ENCODE results near the gene GRM3.
"Not testable (repeated sequence)": the region's sequence is repeated elsewhere in the genome, so short reads cannot be mapped to it uniquely, and the experiment has no call there.

Gene GRM3

GRCh38 chr7:86643561-86644281 lies at the start of gene GRM3:
TSS of gene GRM3 (plus strand) at chr7:86643909. CDS start at chr7:86765146, 121,237 bp downstream.
- no peak for DNase-seq

- DNase-seq = no peak
These were observed 45.4 kb upstream of the GRM3 start for GRCh38 chr7:86598311-86598710.

- no peak for DNase-seq
These were observed 45.0 kb upstream of the GRM3 start for GRCh38 chr7:86598721-86599120.

GRCh38 chr7:86600506-86601290 lies 43.0 kb upstream of the GRM3 start:
- no peak for DNase-seq

- not testable (repeated sequence) for DNase-seq
These were observed 28.0 kb upstream of the GRM3 start for GRCh38 chr7:86615711-86616110.

DNA sequence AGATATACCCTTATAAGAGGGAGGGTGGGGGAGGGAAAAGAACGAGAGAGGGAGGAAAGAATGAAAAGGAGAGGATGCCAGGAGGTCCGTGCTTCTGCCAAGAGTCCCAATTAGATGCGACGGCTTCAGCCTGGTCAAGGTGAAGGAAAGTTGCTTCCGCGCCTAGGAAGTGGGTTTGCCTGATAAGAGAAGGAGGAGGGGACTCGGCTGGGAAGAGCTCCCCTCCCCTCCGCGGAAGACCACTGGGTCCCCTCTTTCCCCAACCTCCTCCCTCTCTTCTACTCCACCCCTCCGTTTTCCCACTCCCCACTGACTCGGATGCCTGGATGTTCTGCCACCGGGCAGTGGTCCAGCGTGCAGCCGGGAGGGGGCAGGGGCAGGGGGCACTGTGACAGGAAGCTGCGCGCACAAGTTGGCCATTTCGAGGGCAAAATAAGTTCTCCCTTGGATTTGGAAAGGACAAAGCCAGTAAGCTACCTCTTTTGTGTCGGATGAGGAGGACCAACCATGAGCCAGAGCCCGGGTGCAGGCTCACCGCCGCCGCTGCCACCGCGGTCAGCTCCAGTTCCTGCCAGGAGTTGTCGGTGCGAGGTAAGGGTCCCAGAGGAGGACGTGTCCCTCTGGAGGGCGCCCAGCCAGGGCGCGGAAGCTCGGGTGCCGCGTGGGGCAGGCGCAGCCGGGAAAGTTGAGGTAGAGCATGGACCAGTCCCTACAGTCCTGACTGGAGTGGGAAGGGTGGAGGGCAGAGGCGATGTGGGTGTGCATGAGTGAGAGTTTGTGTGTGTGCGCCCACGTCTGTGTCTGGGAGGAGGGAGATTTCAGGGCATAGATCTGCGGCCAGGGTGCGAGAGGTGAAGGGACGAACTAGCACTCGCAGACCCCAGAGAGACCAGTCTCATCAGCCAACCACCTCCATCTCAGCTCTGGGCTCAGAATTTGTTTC lies 844 bp downstream of the GRM3 start:
- DNase-seq = no peak

DNA sequence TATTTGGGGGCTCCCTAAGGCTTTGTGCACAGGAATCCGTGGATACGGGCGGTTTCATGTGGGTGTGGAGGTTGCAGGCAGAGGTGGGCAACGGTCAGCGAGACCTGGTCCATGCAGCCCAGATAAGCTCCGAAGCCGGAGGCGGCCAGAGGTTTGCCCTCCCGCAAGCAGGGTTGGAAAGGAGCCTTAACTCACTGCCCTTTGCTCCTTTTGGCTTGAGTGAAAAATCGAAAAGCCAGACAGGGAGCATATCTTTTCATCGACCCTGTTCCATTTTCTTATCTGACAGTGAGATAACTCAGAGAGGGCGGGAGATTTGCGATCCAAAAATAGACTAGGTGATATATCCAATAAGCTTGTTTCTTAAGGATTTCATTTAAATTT lies 1.5 kb downstream of the GRM3 start:
- DNase-seq = no peak

DNA sequence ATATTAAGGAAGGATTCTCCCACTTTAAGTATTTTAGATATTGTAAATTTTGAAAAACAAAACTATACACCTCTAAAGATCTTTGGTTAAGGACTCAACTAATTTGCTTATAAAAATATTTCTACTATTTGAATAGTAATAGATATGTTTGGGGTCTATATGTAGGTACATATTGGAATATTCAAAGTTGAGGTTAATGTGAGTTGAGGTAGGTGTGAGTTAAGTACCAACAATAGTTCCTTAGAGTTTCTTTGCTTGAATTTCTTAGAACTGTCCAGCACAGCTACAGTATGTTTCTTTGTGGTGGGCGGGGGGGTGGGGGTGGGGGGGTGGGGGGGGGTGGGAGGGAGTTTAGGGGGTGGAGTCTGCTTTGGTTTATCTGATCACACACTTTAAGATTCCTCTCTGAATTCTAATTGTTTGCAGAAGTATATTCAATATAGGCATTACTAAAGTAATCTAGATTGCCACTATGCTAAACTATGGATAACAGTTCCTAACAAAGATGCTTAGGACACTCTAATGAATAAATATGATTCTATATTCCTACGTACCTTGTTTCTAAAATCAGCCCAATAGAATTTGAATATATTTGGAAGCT lies 2.1 kb downstream of the GRM3 start:
- no peak for DNase-seq

DNA sequence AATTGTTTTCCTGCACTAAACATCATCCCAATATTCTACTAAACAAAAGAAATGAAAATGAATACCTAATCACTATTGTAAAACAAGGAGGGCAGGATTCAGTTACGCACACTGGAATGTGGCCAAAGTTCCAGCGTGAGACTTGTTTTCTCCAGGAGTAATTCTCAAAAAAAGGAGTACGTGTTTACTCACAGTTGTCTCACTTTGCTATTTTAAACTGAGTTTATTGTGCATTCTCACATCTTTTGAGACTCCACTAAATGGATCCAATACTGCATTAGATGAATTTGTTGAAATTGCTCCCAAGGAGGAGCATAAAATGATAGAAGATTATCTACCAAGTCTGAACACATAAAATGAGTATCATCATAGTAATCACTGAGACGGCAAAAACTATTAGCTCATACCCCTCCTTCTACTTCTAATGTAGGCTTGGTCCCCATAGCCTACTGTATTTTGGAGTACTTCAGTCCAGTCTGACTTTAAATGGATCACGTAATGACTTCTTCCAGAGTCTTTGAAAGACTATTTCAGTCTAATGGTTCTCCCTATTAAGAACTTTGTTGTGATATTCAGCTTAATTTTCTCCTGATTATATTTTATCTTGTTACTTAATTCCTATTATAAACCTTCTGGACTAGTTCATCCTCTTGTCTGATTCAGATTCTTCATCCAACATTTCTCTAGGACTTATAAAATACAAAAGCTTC lies 3.8 kb downstream of the GRM3 start:
- DNase-seq = no peak

DNA sequence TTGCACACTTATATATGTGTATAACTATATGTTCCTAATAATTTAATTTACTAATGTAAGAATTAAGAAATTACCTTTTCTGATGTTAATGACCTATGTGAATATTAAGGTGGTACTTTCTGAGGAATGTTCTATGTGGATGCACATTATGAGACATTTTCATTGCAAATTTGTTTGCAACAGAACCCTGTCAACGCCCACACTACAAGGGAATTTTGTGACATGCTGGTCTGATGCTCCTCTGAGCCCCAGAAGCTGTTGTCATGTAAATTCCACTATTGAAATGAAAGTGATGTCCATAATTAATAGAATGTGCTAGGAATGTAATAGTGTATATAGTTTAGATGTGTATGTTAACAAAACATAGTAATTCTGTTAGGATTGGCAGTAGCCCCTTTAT lies 4.5 kb downstream of the GRM3 start:
- no peak for DNase-seq

DNA sequence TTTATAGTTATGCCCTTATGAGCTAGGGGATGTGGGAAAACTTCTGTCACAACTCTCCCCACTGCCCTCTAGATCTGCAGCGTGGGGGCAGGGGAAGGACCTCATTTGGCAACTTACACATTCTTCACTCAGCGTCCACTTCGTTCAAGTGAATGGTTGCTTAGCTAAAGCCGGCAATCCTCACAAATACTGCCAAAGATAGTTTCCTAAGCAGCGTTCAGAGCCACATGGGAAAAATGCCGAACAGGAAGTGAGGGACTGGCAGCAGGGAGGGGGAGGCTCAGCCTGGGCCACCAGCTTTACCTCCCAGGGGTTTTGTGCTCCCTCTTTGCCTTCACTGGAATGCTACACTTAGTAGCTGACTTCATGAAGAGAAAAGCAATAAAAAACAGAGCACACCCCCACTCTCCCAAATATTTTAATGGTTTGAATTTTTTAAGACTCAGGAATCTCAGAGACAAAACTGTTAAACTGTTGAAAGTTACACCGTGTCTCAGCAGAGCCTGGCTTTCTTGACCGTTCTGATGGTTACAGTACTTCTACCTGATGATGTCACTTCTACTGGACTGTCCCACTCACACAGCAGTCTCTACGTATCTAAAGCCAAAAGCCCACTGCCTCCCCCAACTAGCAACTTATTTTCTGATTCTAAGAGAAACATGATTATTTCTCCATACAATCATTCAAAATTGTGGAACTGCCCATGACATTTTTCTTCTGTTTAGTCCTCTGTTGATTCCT lies 10.4 kb downstream of the GRM3 start:
- no peak for DNase-seq

- DNase-seq = no peak
These were observed 14.2 kb downstream of the GRM3 start for GRCh38 chr7:86657948-86658347.

DNA sequence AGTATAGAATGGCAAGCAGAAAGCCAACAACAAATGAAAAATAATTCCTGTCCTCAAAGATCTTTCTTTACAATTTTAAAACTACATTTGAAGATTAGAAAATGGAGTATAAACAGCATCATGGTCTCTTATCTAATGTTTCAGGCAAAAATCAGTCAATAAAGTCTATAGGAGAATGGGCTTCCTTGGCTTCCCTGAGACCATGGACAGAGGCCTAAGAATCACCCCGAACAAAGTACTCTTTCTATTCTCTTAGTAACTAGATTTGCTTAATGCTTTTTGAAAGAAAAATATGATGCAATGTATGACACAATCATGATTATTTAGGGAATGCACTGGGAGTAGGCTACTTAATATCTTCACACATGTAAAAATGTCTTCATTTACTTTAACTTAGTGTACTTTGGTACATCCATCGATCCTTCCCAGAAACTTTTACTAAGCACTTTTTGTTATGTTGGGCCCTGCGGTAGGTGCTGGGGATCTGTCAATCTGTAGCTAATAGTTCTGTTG lies 17.3 kb downstream of the GRM3 start:
- no peak for DNase-seq

DNA sequence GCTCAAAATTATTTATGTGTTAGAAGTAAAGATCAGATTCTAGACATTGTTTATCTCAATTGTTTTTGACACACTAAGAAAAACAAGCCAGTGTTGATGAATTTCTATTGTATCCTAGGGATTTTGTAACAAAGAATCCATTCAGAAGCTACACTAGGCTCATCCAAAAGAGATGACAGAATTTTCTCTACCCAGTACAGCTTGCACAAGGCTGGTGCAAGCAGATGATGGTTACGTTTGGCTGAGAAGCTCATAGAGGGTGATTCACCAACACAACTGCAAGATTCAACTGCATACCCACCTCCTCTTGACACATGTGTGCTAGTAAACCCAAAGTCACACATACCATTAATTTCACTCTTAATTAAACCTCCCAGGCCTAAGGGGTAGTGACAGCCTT lies 20.8 kb downstream of the GRM3 start:
- no peak for DNase-seq

DNA sequence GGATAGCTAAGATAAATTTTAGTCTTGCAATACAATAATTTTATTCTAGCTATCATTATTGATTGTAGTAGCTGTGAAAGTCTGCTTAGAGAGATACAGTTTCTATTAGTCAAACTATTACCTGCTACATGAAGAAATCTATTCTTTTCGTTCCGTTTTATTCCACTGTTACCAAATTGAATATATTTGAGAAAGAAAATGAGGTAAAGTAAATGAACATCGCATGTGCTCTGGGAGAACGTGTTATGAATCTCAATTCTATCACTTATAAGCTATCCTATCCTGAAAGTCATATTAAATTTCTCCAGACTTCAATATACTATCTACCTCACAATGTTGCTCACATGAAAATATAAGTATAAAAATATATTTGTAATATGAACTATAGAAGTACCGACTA lies 21.3 kb downstream of the GRM3 start:
- DNase-seq = no peak

- no peak for DNase-seq
These were observed 22.0 kb downstream of the GRM3 start for GRCh38 chr7:86665669-86666068.

GRCh38 chr7:86667732-86668131 lies 24.0 kb downstream of the GRM3 start:
- DNase-seq = no peak

DNA sequence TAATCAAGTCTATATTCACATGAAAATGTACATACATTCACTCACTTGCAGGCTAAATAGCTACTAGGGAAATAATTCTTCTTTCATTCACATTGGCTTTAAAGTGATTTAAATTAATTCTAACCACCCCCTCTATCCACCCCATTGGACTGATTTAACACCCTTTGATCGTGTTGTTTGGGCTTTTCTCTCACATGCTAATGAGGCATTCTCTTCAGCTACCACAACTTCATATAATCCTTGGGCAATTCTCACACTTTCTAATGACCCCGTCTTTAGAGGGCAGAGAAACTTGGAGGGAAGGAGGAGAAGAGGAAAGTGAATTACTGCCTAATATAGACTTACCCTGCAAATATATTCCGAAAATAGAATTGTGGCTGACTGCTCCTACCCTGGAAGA lies 24.6 kb downstream of the GRM3 start:
- DNase-seq = no peak

- no peak for DNase-seq
These were observed 44.1 kb downstream of the GRM3 start for GRCh38 chr7:86687831-86688230.

DNA sequence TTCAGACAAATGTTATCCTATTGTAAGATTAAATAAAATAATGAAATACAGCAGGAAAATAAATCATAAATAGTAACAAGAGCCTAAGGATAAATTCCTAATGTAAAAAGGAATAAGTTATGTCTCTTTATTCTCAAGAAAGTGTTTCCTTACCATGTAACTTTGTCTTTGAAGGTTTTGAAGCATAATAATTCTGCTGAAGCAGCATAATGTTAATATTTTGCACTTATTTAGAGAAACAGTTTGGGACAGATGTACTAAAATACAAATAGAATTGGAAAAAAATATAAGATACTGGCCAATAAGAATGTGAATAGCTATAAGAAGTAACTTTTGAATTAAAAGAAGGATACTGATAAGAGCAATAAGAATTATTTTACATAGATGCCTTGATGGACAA lies 45.7 kb downstream of the GRM3 start:
- DNase-seq = no peak

DNA sequence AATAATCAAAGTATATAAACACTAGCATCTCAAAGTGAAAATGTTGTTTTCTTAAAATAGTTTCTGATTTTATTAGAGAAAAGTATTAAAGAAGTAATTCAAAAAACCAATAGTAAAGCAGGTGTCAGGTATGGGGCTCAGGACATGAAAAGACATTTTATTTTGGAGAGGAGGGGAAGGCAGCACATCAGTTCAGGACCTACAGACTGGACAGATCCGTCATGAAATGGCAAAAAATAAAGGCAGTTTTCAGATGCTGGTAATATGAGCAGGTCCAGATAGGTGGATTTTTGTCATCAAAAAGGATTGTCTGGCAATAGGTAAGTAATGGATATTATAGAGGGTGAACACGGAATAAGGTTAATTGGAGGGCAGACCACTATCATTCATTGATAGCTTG lies 49.0 kb downstream of the GRM3 start:
- no peak for DNase-seq
